ENCODE results near the gene TTC13. TPM values are rescaled to one million over a fixed set of nuclear protein-coding genes. Genes with fewer than 3 reads are reported as not detected.

Gene TTC13
- total and polyA plus RNA-seq, 10 of the 15 experiments (the other 5 are each of a cell fraction or from before 2014, with no cell fraction given): 5.8 to 30.8 (median 18.5) TPM

- TF ChIP-seq ZNF687 (IDR thresholded peaks at IDR 0.05): no peak
- no peak for TF ChIP-seq SP1 (IDR thresholded peaks at IDR 0.05; ENCODE audit: low read depth, low read length)
- no peak for TF ChIP-seq PKNOX1 (IDR thresholded peaks at IDR 0.05)
- TF ChIP-seq JUNB (IDR thresholded peaks at IDR 0.05): no peak
- TF ChIP-seq E2F8 (IDR thresholded peaks at IDR 0.05; ENCODE audit: low read depth, partially characterized antibody): no peak
- no peak for TF ChIP-seq MYC (IDR thresholded peaks at IDR 0.05; ENCODE audit: insufficient read depth, insufficient read length, insufficient replicate concordance, low read length, severe bottlenecking)
- TF ChIP-seq REST (IDR thresholded peaks at IDR 0.05; ENCODE audit: low read depth, low read length): no peak
- TF ChIP-seq USF1 (IDR thresholded peaks at IDR 0.05; ENCODE audit: borderline replicate concordance, extremely low read length, insufficient read depth, low read depth, low read length): no peak
- no peak for TF ChIP-seq WRNIP1 (IDR thresholded peaks at IDR 0.05; ENCODE audit: borderline replicate concordance, low read depth, low read length)
Measured at GRCh38 chr1:230863449-230863848, 115.2 kb downstream of the TTC13 start (continued).

Data from GM12878 (cell line).